K562 (cell line): Measurements from ENCODE around the gene RETREG1. TPM values are rescaled to one million over a fixed set of nuclear protein-coding genes. Genes with fewer than 3 reads are reported as not detected.

Source experiments
- ATAC-seq: fragments of 200-7000 bp; cut with Tn5 transposase; 3 replicates; pipeline ENCODE4 v1.9.1; 2020; ENCODE audit warnings: moderate library complexity
- BruUV-seq: library from RNA; stranded (reverse); fragments of 400-500 nt; replicated peaks from 2 replicates; lab custom pipeline; 2021; lab: Mats Ljungman, UMichigan
- CTCF ChIA-PET: fragments of 300-600 bp; formaldehyde crosslinking; extraction: SDS; loops from one replicate; lab custom pipeline; 2021; ENCODE audit warnings: low intra/inter-chr PET ratio; lab: Yijun Ruan, JAX
- POLR2A ChIA-PET: fragments of 300-600, 350-650 bp; sonication (Branson Sonifier 250); formaldehyde crosslinking; extraction: SDS; loops from one replicate; lab custom pipeline; 2021; ENCODE audit warnings: antibody characterized with exemption, inconsistent platforms; lab: Yijun Ruan, JAX
- DNase-seq, 4 experiments: peaks; one replicate each; pipeline versions ENCODE4 v3.0.0 to v3.0.0-alpha.2; 2011 to 2018; ENCODE audit warnings: low spot score in 3 of 4, mixed read lengths in 3 of 4; ENCODE audit errors: extremely low read depth in 1 of 4
- FAIRE-seq: peaks from 2 replicates; lab custom pipeline; 2011; peaks lifted over from hg19 to GRCh38; lab: Jason Lieb, UNC
- H2AFZ ChIP-seq: 2 replicates; pipeline ENCODE4 v1.6.0; 2011; ENCODE audit warnings: low read depth, low read length, control low read depth, inconsistent platforms
- H3K27ac ChIP-seq: fragments of 200-600 bp; 3 replicates; pipeline ENCODE4 v1.8.0; 2011; ENCODE audit warnings: low read depth, mild to moderate bottlenecking, control low read depth, inconsistent platforms, low read length, moderate library complexity, mixed read lengths; ENCODE audit errors: extremely low read depth
- H3K27me3 ChIP-seq, 2 experiments: fragments of 300-600 bp in 1 of 2; 2 replicates in 1 of 2; 3 replicates in 1 of 2; pipeline versions ENCODE4 v1.6.0 to v1.8.0; 2011; ENCODE audit warnings: inconsistent platforms in 2 of 2, low read length in 2 of 2, mild to moderate bottlenecking in 1 of 2, mixed read lengths in 1 of 2, moderate library complexity in 1 of 2; ENCODE audit not compliant: control insufficient read depth in 2 of 2, insufficient read depth in 2 of 2
- H3K36me3 ChIP-seq: fragments of 300-600 bp; 3 replicates; pipeline ENCODE4 v1.8.0; 2011; ENCODE audit warnings: mild to moderate bottlenecking, low read length, inconsistent platforms; ENCODE audit not compliant: control insufficient read depth, insufficient read depth
- H3K4me1 ChIP-seq, 2 experiments: fragments of 200-600 bp in 1 of 2; replicated peaks in 1 of 2; 2 replicates in 1 of 2; 3 replicates in 1 of 2; pipeline versions ENCODE4 v1.5.1 to v1.8.0; 2011; ENCODE audit warnings: inconsistent platforms in 2 of 2, low read length in 2 of 2, mild to moderate bottlenecking in 1 of 2, mixed read lengths in 1 of 2, moderate library complexity in 1 of 2; ENCODE audit not compliant: control insufficient read depth in 2 of 2, insufficient read depth in 2 of 2
- H3K4me2 ChIP-seq: 2 replicates; pipeline ENCODE4 v1.6.1; 2011; ENCODE audit warnings: low read length, control low read depth, inconsistent platforms, mixed read lengths; ENCODE audit not compliant: insufficient read depth
- H3K4me3 ChIP-seq: fragments of 200-600 bp; sonication (generic), shearing (Covaris generic); 2 replicates; pipeline ENCODE4 v1.5.1; 2016; ENCODE audit warnings: control low read depth, inconsistent platforms
- H3K79me2 ChIP-seq: fragments of 200-600 bp; 3 replicates; pipeline ENCODE4 v1.8.0; 2011; ENCODE audit warnings: low read length, inconsistent platforms; ENCODE audit not compliant: control insufficient read depth, insufficient read depth
- H3K9ac ChIP-seq, 2 experiments: 2 replicates each; pipeline versions ENCODE4 v1.6.0 to v1.6.1; 2011; ENCODE audit warnings: low read depth in 2 of 2, low read length in 2 of 2, control low read depth in 1 of 2, inconsistent platforms in 1 of 2, mild to moderate bottlenecking in 1 of 2, mixed read lengths in 1 of 2; ENCODE audit not compliant: insufficient read depth in 1 of 2
- H3K9me1 ChIP-seq: one replicate; pipeline ENCODE4 v1.6.0; 2011; ENCODE audit warnings: inconsistent platforms, mild to moderate bottlenecking, low read length, moderate library complexity; ENCODE audit not compliant: control insufficient read depth, insufficient read depth
- H3K9me3 ChIP-seq: replicated peaks from 2 replicates; pipeline ENCODE4 v1.5.1; 2011; ENCODE audit warnings: low read depth, low read length, inconsistent platforms; ENCODE audit not compliant: control insufficient read depth, insufficient read depth
- H4K20me1 ChIP-seq: replicated peaks from 2 replicates; pipeline ENCODE4 v1.6.1; 2011; ENCODE audit warnings: low read length, inconsistent platforms, mixed read lengths; ENCODE audit not compliant: control insufficient read depth, insufficient read depth
- BCOR ChIP-seq: fragments of 450-650 bp; IDR thresholded peaks from 2 replicates; pipeline ENCODE4 v1.6.1; 2016
- CEBPB ChIP-seq: fragments of 450-650 bp; IDR thresholded peaks from 2 replicates; pipeline ENCODE4 v1.6.1; 2016; ENCODE audit warnings: missing genetic modification characterization, missing compliant biosample characterization
- FUS ChIP-seq: fragments of 200-400 bp; formaldehyde crosslinking; optimal IDR thresholded peaks from 2 replicates; pipeline ENCODE3; 2017; ENCODE audit warnings: low read depth, low read length
- HNRNPLL ChIP-seq: fragments of 200-400 bp; formaldehyde crosslinking; IDR thresholded peaks from 2 replicates; pipeline ENCODE4 v1.6.1; 2017; ENCODE audit warnings: low read length, low read depth, mild to moderate bottlenecking; ENCODE audit not compliant: poor library complexity, severe bottlenecking
- MCM7 ChIP-seq, 2 experiments: fragments of 450-650 bp; IDR thresholded peaks; 2 replicates each; pipeline ENCODE4 v1.6.1; 2016 to 2018
- POLR2AphosphoS5 ChIP-seq: IDR thresholded peaks from 2 replicates; pipeline ENCODE4 v1.6.1; 2011; ENCODE audit warnings: mild to moderate bottlenecking, low read depth, low read length, moderate library complexity; ENCODE audit not compliant: control insufficient read depth, insufficient read depth
- SAFB ChIP-seq: fragments of 200-400 bp; formaldehyde crosslinking; IDR thresholded peaks from 2 replicates; pipeline ENCODE4 v1.6.1; 2017; ENCODE audit warnings: low read depth, low read length, borderline replicate concordance
- TBP ChIP-seq: optimal IDR thresholded peaks from 2 replicates; pipeline ENCODE3; 2011; ENCODE audit warnings: low read depth, low read length, improper control_type of control experiment
- U2AF2 ChIP-seq: fragments of 200-400 bp; formaldehyde crosslinking; optimal IDR thresholded peaks from 2 replicates; pipeline ENCODE3; 2017; ENCODE audit warnings: low read depth, mild to moderate bottlenecking, low read length
- ZC3H11A ChIP-seq: IDR thresholded peaks from 2 replicates; pipeline ENCODE4 v1.6.1; 2012; ENCODE audit warnings: low read depth, low read length, improper control_type of control experiment
- ZNF583 ChIP-seq: fragments of 250-450 bp; sonication (Bioruptor Pico); IDR thresholded peaks from 2 replicates; pipeline ENCODE4 v1.4.0; 2020
- WGBS: fragments of 100-300 bp; shearing (Covaris generic); methylation state at CpG from one replicate; pipeline ENCODE4 v1.1.6; 2016; ENCODE audit warnings: low coverage, mixed read lengths; ENCODE audit not compliant: insufficient coverage; ENCODE audit errors: missing lambda C conversion rate; 5-methylcytosine and 5-hydroxymethylcytosine counted together
- in situ Hi-C: fragments of 300-500 bp; cut with MboI; formaldehyde crosslinking; loops from 4 replicates; pipeline ENCODE4 v1.15.0; 2018; ENCODE audit warnings: inconsistent platforms, mixed read lengths
- intact Hi-C: fragments of 100-400 bp; cut with micrococcal nuclease; formaldehyde crosslinking; loops from 2 replicates; pipeline ENCODE4 v1.14.2; 2022
- polyA plus RNA-seq, 8 experiments: library from polyadenylated mRNA; depleted of rRNA in 4 of 8; stranded (reverse) in 5 of 8; unstranded in 3 of 8; fragments of >200 nt; fragmentation: Nextera tagmentation in 2 of 8; fragmentation: Illumina TruSeq in 1 of 8; extraction: Ambion mirVana in 2 of 8; extraction: Trizol in 1 of 8; gene quantifications; 2 replicates each; pipeline versions ENCODE4 v1.2.1 to v1.2.3, GENCODE V29; 2011 to 2014; ENCODE audit warnings: inconsistent platforms in 1 of 8, missing spikeins in 1 of 8
- total RNA-seq, 7 experiments: library from RNA; depleted of rRNA in 6 of 7; stranded (reverse); fragments of >200 nt in 6 of 7; fragmentation: Illumina TruSeq in 2 of 7; extraction: Trizol in 2 of 7; gene quantifications; 2 replicates each; pipeline versions ENCODE4 v1.2.1 to v1.2.3, GENCODE V29; 2011 to 2021; ENCODE audit warnings: low replicate concordance in 1 of 7
- TF ChIP-seq, protein P1 (sequence below): conservative IDR thresholded peaks from 2 replicates; pipeline ENCODE4 v1.6.1; 2011; ENCODE audit warnings: low read depth, mild to moderate bottlenecking, low read length; ENCODE audit not compliant: control insufficient read depth
- TF ChIP-seq, protein P2 (sequence below): sonication (generic); IDR thresholded peaks from 2 replicates; pipeline ENCODE4 v1.6.1; 2016
- TF ChIP-seq, protein P3 (sequence below): sonication (generic); formaldehyde crosslinking; IDR thresholded peaks from 2 replicates; pipeline ENCODE4 v1.8.0; 2022; ENCODE audit warnings: mild to moderate bottlenecking, low read depth, missing genetic modification reagents
- TF ChIP-seq, protein P4 (sequence below): sonication (generic); formaldehyde crosslinking; IDR thresholded peaks from 2 replicates; pipeline ENCODE4 v1.8.0; 2023; ENCODE audit warnings: mild to moderate bottlenecking, missing genetic modification reagents

The RETREG1 gene
- total and polyA plus RNA-seq, 9 of the 15 experiments (the other 6 are each of a cell fraction or from before 2014, with no cell fraction given), result 0.01 to 0.20 (median 0.08) TPM; not detected in 5

DNA sequence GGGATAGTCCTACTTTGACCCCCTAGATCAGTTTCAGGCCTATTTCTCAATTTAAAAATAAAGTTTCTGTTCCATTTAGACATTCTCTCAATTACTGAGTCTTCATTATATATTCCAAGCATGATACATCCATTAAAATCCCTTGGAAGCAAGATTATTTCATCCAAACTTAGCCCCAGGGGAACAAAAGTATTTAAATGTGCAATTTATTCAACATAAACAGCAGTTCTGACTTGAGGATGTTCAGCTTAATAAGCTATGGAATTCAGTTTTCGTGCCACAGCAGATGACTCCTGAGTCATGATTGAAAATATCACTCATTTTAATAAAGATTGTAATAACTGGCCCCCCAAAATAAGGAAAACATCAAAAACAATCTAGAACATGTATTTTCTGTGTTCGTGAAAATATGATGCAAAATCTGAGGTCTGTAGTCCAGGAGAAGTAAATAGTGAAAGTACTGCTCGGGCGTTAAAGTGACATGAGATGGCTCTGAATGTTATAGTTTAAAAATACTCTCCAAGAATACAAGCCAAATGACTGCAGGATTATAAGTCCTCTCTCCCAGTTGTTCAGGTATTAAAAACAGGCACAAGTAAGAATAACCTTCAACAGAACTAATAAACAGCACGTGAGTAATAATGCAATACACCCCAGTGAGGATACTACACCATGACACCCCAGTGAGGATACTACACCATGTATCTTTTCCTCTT is 67.1 kb downstream of the RETREG1 start:
- Histone ChIP-seq H3K27me3 (no peaks in the 10 kb centered on the region), H3K9me1 (no peaks in the 10 kb centered on the region), H3K9me3 (no peaks in the 10 kb centered on the region), H3K4me1 (no peaks in the 10 kb centered on the region), H3K27ac (no peak overlapping the region), H3K9ac (no peak overlapping the region), H3K4me2 (no peak overlapping the region), H3K36me3 (no peaks in the 10 kb centered on the region), H3K79me2 (no peaks in the 10 kb centered on the region), H3K4me3 (no peak overlapping the region), H2AFZ (no peak overlapping the region), H4K20me1 (no peaks in the 10 kb centered on the region)
- in situ Hi-C loops, result no loop called here
- FAIRE-seq (peak; percentile 35), DNase-seq (no peak), ATAC-seq (no peak)
- POLR2A ChIA-PET, result interaction anchor here (0.8 kb wide), 2 partner anchors 144 to 860 kb away, joined by 3 read pairs; no protein-coding TSS in a partner anchor
- intact Hi-C loops, result loop anchor here (1.0 kb wide), 2 partner anchors 60 to 204 kb away; no protein-coding TSS in a partner anchor
- BruUV-seq, result no TSS peak
- 5% methylated on average over 5 of the region's 5 CpGs for whole genome bisulfite sequencing
- CTCF ChIA-PET, result interaction anchor here (1.9 to 2.7 kb wide), 2 partner anchors 61 to 204 kb away, joined by 6 to 22 read pairs; no protein-coding TSS in a partner anchor
- TF ChIP-seq, protein P1, sequence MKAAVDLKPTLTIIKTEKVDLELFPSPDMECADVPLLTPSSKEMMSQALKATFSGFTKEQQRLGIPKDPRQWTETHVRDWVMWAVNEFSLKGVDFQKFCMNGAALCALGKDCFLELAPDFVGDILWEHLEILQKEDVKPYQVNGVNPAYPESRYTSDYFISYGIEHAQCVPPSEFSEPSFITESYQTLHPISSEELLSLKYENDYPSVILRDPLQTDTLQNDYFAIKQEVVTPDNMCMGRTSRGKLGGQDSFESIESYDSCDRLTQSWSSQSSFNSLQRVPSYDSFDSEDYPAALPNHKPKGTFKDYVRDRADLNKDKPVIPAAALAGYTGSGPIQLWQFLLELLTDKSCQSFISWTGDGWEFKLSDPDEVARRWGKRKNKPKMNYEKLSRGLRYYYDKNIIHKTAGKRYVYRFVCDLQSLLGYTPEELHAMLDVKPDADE, result no peak
- TF ChIP-seq CEBPB (tag) (no peak), ZNF583 (CRISPR knock-in tag) (no peak), U2AF2 (no peak), FUS (no peak), SAFB (no peak), BCOR (no peak), HNRNPLL (no peak), ZC3H11A (no peak), TBP (no peak), MCM7 (IDR thresholded peaks at IDR 0.05) (no peak), POLR2AphosphoS5 (no peak)
- TF ChIP-seq, protein P2, sequence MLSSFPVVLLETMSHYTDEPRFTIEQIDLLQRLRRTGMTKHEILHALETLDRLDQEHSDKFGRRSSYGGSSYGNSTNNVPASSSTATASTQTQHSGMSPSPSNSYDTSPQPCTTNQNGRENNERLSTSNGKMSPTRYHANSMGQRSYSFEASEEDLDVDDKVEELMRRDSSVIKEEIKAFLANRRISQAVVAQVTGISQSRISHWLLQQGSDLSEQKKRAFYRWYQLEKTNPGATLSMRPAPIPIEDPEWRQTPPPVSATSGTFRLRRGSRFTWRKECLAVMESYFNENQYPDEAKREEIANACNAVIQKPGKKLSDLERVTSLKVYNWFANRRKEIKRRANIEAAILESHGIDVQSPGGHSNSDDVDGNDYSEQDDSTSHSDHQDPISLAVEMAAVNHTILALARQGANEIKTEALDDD, result no peak
- TF ChIP-seq, protein P3, sequence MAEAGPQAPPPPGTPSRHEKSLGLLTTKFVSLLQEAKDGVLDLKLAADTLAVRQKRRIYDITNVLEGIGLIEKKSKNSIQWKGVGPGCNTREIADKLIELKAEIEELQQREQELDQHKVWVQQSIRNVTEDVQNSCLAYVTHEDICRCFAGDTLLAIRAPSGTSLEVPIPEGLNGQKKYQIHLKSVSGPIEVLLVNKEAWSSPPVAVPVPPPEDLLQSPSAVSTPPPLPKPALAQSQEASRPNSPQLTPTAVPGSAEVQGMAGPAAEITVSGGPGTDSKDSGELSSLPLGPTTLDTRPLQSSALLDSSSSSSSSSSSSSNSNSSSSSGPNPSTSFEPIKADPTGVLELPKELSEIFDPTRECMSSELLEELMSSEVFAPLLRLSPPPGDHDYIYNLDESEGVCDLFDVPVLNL (CRISPR knock-in tag), result no peak
- TF ChIP-seq, protein P4, sequence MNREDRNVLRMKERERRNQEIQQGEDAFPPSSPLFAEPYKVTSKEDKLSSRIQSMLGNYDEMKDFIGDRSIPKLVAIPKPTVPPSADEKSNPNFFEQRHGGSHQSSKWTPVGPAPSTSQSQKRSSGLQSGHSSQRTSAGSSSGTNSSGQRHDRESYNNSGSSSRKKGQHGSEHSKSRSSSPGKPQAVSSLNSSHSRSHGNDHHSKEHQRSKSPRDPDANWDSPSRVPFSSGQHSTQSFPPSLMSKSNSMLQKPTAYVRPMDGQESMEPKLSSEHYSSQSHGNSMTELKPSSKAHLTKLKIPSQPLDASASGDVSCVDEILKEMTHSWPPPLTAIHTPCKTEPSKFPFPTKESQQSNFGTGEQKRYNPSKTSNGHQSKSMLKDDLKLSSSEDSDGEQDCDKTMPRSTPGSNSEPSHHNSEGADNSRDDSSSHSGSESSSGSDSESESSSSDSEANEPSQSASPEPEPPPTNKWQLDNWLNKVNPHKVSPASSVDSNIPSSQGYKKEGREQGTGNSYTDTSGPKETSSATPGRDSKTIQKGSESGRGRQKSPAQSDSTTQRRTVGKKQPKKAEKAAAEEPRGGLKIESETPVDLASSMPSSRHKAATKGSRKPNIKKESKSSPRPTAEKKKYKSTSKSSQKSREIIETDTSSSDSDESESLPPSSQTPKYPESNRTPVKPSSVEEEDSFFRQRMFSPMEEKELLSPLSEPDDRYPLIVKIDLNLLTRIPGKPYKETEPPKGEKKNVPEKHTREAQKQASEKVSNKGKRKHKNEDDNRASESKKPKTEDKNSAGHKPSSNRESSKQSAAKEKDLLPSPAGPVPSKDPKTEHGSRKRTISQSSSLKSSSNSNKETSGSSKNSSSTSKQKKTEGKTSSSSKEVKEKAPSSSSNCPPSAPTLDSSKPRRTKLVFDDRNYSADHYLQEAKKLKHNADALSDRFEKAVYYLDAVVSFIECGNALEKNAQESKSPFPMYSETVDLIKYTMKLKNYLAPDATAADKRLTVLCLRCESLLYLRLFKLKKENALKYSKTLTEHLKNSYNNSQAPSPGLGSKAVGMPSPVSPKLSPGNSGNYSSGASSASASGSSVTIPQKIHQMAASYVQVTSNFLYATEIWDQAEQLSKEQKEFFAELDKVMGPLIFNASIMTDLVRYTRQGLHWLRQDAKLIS, result no peak
